ENCODE results near the gene HSP90AA1. TPM values are rescaled to one million over a fixed set of nuclear protein-coding genes. Genes with fewer than 3 reads are reported as not detected.

The HSP90AA1 gene
- total and polyA plus RNA-seq, 2 of the 8 experiments (the other 6 are each of a cell fraction or from before 2014, with no cell fraction given) = 339 to 878 TPM

DNA sequence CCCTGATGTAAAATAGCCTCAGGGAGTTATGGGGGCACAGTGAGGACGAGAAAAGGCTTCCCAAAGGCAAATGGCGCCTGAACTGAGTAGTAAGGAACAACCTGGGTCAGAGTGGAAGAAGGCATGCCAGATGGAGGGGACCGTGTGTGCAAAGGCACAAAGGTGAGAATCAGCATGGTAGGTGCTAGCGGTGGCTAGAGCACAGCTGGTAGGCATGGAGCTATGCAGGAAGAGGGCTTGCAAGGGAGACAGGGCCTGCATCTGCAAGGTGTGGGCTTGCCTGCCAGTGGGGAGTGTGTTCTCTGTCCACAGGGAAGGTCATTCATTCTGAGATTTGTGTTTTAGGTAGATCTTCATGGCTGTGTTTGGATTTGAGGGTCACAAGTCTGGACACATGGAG lies 18.5 kb upstream of the HSP90AA1 start:
- WGBS, 2 experiments (ENCODE audit: extremely low coverage in 1 of 2, insufficient coverage in 1 of 2, insufficient read length in 1 of 2, insufficient replicate concordance in 2 of 2, low coverage in 1 of 2, low lambda C conversion rate in 2 of 2, missing lambda C conversion rate in 1 of 2) = 89% methylated on average over 4 of the region's 4 CpGs; no CpG with 5 or more reads in 1 of the 2 experiments
- H3K14ac ChIP-seq (ENCODE audit: insufficient read length) = no peak overlapping the region
- H2BK15ac ChIP-seq (ENCODE audit: low read length) = 0 out of 2 replicates have a peak overlapping the region, but pooled peaks have one; percentile 8
- no peak for TF ChIP-seq MAX (IDR thresholded peaks at IDR 0.05)
- no peak for TF ChIP-seq GABPA (IDR thresholded peaks at IDR 0.05; ENCODE audit: borderline replicate concordance, insufficient read depth, low read length)

More for the DNA sequence above, 18.5 kb upstream of the HSP90AA1 start:
- Histone ChIP-seq H4K20me1 (replicated peaks in 1 of 2; ENCODE audit: control insufficient read depth in 1 of 2, insufficient read depth in 2 of 2, low read length in 2 of 2) (no peaks in the 10 kb centered on the region), H4K5ac (ENCODE audit: insufficient read length, low read depth, low read length) (no peak overlapping the region), H3K23me2 (ENCODE audit: low read depth, low read length) (no peaks in the 10 kb centered on the region), H4K91ac (replicated peaks; ENCODE audit: insufficient read length, low read length) (peak overlapping the region; percentile 55), H3K18ac (ENCODE audit: extremely low read depth, low read length) (peak overlapping the region; percentile 24; the same call in 1 of the 2 replicates), H3K79me2 (ENCODE audit: control insufficient read depth in 1 of 2, insufficient read depth in 2 of 2, low read length in 2 of 2) (no peaks in the 10 kb centered on the region), H3K9me3 (ENCODE audit: insufficient read depth in 2 of 2, low read depth in 1 of 2, low read length in 1 of 2) (peaks cover 0 to under 1% of the 10 kb centered on the region in 2 experiments; a peak in 1 of 4 replicates), H3K4me2 (ENCODE audit: insufficient read depth in 1 of 2, low read depth in 2 of 2, low read length in 2 of 2) (no peak overlapping the region), H2BK12ac (ENCODE audit: low read depth, low read length) (peak overlapping the region; percentile 95; the same call in 1 of the 2 replicates), H3K9ac (replicated peaks in 1 of 4; ENCODE audit: extremely low read depth in 1 of 4, low read depth in 3 of 4, low read length in 3 of 4) (no peak overlapping the region), H3K27me3 (replicated peaks in 1 of 4; ENCODE audit: control insufficient read depth in 3 of 4, extremely low read depth in 1 of 4, insufficient read depth in 3 of 4, low read length in 3 of 4) (no peaks in the 10 kb centered on the region), H2AFZ (ENCODE audit: low read length) (peak overlapping the region; percentile 13; the same call in 1 of the 2 replicates), H2AK5ac (ENCODE audit: low read depth, low read length) (0 out of 2 replicates have a peak overlapping the region, but pooled peaks have one; percentile 60), H3K36me3 (ENCODE audit: control insufficient read depth in 2 of 4, insufficient read depth in 4 of 4, low read length in 3 of 4) (no peaks in the 10 kb centered on the region), H2BK5ac (ENCODE audit: low read depth, low read length) (peak overlapping the region; percentile 56; the same call in 1 of the 2 replicates), H3K27ac (ENCODE audit: low read depth, low read length) (no peak overlapping the region), H4K8ac (ENCODE audit: extremely low read depth, insufficient read depth, low read length) (no peak overlapping the region), H3K23ac (ENCODE audit: insufficient read length) (no peak overlapping the region), H3K56ac (replicated peaks; ENCODE audit: insufficient read length, low read depth, low read length) (no peak overlapping the region), H3K4ac (replicated peaks; ENCODE audit: insufficient read length, low read depth, low read length) (peak overlapping the region; percentile 84), H2BK120ac (replicated peaks; ENCODE audit: low read depth, low read length) (peak overlapping the region; percentile 31), H3K4me3 (ENCODE audit: extremely low read depth in 1 of 4, insufficient read depth in 2 of 4, low read depth in 3 of 4, low read length in 4 of 4) (no peak overlapping the region), H2BK20ac (ENCODE audit: low read length) (no peak overlapping the region), H3K4me1 (replicated peaks in 1 of 4; ENCODE audit: control insufficient read depth in 3 of 4, insufficient read depth in 4 of 4, low read length in 3 of 4) (peaks cover 0 to 2% (median 0%) of the 10 kb centered on the region in 4 experiments; a peak in 1 of 7 replicates), H3K79me1 (ENCODE audit: low read depth, low read length) (no peaks in the 10 kb centered on the region)
- DNase-seq (ENCODE audit: low read depth in 1 of 2, low spot score in 2 of 2) (no peak), FAIRE-seq (no peak)
- CTCF ChIA-PET (ENCODE audit: partially characterized antibody) = interaction anchor here (1.2 to 3.3 kb wide), 4 partner anchors 8 to 47 kb away, joined by 3 to 34 read pairs (median 4); no protein-coding TSS in a partner anchor
- POLR2A ChIA-PET (ENCODE audit: partially characterized antibody) = interaction anchor here (0.7 kb wide), 1 partner anchor 26 kb away, joined by 5 read pairs; no protein-coding TSS in a partner anchor

All from H1 (cell line).